ENCODE results near the gene ZMAT3.

The ZMAT3 gene

DNA sequence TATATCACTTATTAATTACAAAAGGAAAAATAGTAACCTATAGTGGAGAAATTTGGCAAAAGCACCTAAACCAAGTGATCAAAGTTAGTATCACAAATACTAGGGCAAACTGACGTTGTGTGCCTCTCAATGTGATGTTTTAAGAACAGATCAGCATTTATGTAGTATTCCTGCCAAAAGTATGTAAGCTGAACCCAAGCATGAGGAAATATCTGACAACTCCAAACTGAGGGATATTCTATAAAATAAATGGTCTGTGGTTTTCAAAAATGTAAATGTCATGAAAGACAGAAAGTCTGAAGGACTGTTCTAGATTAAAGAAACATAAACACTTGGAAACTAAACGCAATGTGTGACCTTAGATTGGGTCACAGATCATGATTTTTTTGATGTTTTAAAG lies 42.3 kb upstream of the ZMAT3 start:
- CTCF ChIA-PET = no interaction called here
- H3K36me3 ChIP-seq (ENCODE audit: control insufficient read depth in 2 of 2, insufficient read depth in 1 of 2, low read length in 2 of 2) = no peaks in the 10 kb centered on the region
- no peak overlapping the region for H3K4me3 ChIP-seq (ENCODE audit: low read depth, low read length)
- no peak overlapping the region for H3K27ac ChIP-seq (ENCODE audit: extremely low read depth, low read depth, low read length)
- TF ChIP-seq ZNF548 (tag by site-specific recombination; IDR thresholded peaks at IDR 0.05) (no peak), ZNF530 (tag by site-specific recombination; IDR thresholded peaks at IDR 0.05; ENCODE audit: low read depth) (no peak)
- H3K9me3 ChIP-seq (ENCODE audit: control insufficient read depth, insufficient read depth, low read depth, low read length) = no peaks in the 10 kb centered on the region
- H3K4me1 ChIP-seq (ENCODE audit: control insufficient read depth, insufficient read depth, low read length) = no peaks in the 10 kb centered on the region
- POLR2A ChIA-PET = no interaction called here

DNA sequence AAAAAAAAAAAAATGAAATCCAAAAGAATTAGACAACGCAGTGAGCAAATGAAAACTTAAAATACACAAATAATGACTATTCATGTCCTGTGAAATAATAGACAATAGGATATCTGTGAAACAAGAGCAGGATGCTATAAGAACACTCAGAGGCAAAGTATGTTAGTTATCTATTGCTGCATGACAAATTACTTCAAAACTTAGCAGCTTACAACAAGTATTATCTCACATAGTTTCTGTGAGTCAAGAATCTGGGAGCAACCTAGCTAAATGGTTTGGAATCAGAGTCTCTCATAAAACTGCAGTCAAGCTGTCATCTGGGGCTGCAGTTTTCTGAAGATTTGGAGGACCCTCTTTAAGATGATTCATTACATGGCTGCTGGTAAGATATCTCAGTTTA lies 36.5 kb upstream of the ZMAT3 start:
- CTCF ChIA-PET = interaction anchor here (0.8 to 1.8 kb wide), 2 partner anchors 38 to 92 kb away, joined by 3 to 7 read pairs; no protein-coding TSS in a partner anchor
- TF ChIP-seq ZNF19 (tag by site-specific recombination; IDR thresholded peaks at IDR 0.05; ENCODE audit: low read depth) (no peak), ZNF558 (tag by site-specific recombination; IDR thresholded peaks at IDR 0.05) (no peak), ZNF248 (tag by site-specific recombination; IDR thresholded peaks at IDR 0.05) (no peak), ZNF677 (tag by site-specific recombination; IDR thresholded peaks at IDR 0.05) (no peak), ZBTB21 (tag by site-specific recombination; IDR thresholded peaks at IDR 0.05) (no peak), ZBTB48 (tag by site-specific recombination; IDR thresholded peaks at IDR 0.05) (no peak), ZFP37 (tag by site-specific recombination; IDR thresholded peaks at IDR 0.05) (no peak)
- TF ChIP-seq, protein P1, sequence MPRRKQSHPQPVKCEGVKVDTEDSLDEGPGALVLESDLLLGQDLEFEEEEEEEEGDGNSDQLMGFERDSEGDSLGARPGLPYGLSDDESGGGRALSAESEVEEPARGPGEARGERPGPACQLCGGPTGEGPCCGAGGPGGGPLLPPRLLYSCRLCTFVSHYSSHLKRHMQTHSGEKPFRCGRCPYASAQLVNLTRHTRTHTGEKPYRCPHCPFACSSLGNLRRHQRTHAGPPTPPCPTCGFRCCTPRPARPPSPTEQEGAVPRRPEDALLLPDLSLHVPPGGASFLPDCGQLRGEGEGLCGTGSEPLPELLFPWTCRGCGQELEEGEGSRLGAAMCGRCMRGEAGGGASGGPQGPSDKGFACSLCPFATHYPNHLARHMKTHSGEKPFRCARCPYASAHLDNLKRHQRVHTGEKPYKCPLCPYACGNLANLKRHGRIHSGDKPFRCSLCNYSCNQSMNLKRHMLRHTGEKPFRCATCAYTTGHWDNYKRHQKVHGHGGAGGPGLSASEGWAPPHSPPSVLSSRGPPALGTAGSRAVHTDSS (tag by site-specific recombination; IDR thresholded peaks at IDR 0.05) = no peak
- no peaks in the 10 kb centered on the region for H3K4me1 ChIP-seq (ENCODE audit: control insufficient read depth, insufficient read depth, low read length)
- no peak overlapping the region for H3K27ac ChIP-seq (ENCODE audit: extremely low read depth, low read depth, low read length)
- POLR2A ChIA-PET = no interaction called here
- no peak overlapping the region for H3K4me3 ChIP-seq (ENCODE audit: low read depth, low read length)
- H3K9me3 ChIP-seq (ENCODE audit: control insufficient read depth, insufficient read depth, low read depth, low read length) = no peaks in the 10 kb centered on the region
- H3K36me3 ChIP-seq (ENCODE audit: control insufficient read depth in 2 of 2, insufficient read depth in 1 of 2, low read length in 2 of 2) = no peaks in the 10 kb centered on the region

DNA sequence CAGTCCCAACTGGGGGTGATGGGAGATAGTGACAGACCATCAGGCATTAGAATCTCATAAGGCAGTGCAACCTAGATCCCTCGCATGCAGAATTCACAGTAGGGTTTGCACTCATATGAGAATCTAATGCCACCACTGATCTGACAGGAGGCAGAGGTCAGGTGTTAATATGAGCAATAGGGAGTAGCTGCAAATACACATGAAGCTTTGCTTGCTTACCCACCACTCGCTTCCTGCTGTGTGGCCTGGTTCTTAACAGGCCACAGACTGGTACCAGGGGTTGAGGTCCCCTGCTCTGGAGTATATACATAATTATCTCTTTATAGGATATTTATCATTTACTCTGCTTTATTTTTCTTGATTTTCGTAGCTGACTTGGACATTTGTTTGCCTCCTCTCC lies 36.0 kb upstream of the ZMAT3 start:
- H3K4me3 ChIP-seq (ENCODE audit: low read depth, low read length) = no peak overlapping the region
- H3K4me1 ChIP-seq (ENCODE audit: control insufficient read depth, insufficient read depth, low read length) = no peaks in the 10 kb centered on the region
- no peaks in the 10 kb centered on the region for H3K36me3 ChIP-seq (ENCODE audit: control insufficient read depth in 2 of 2, insufficient read depth in 1 of 2, low read length in 2 of 2)
- H3K9me3 ChIP-seq (ENCODE audit: control insufficient read depth, insufficient read depth, low read depth, low read length) = no peaks in the 10 kb centered on the region
- CTCF ChIA-PET = interaction anchor here (0.6 to 1.8 kb wide), 4 partner anchors 38 to 207 kb away, joined by 3 to 7 read pairs (median 3); no protein-coding TSS in a partner anchor
- POLR2A ChIA-PET = no interaction called here
- H3K27ac ChIP-seq (ENCODE audit: extremely low read depth, low read depth, low read length) = no peak overlapping the region
- TF ChIP-seq ZNF140 (tag by site-specific recombination; IDR thresholded peaks at IDR 0.05) (no peak), ZFP41 (tag by site-specific recombination; IDR thresholded peaks at IDR 0.05; ENCODE audit: borderline replicate concordance) (no peak), ZBTB20 (tag by site-specific recombination; IDR thresholded peaks at IDR 0.05) (no peak), ZNF155 (tag by site-specific recombination; IDR thresholded peaks at IDR 0.05) (no peak), ZNF560 (tag by site-specific recombination; IDR thresholded peaks at IDR 0.05; ENCODE audit: borderline replicate concordance) (no peak), SALL2 (tag by site-specific recombination; IDR thresholded peaks at IDR 0.05; ENCODE audit: borderline replicate concordance) (no peak), ZNF701 (tag by site-specific recombination; IDR thresholded peaks at IDR 0.05) (no peak)
- TF ChIP-seq, protein P2, sequence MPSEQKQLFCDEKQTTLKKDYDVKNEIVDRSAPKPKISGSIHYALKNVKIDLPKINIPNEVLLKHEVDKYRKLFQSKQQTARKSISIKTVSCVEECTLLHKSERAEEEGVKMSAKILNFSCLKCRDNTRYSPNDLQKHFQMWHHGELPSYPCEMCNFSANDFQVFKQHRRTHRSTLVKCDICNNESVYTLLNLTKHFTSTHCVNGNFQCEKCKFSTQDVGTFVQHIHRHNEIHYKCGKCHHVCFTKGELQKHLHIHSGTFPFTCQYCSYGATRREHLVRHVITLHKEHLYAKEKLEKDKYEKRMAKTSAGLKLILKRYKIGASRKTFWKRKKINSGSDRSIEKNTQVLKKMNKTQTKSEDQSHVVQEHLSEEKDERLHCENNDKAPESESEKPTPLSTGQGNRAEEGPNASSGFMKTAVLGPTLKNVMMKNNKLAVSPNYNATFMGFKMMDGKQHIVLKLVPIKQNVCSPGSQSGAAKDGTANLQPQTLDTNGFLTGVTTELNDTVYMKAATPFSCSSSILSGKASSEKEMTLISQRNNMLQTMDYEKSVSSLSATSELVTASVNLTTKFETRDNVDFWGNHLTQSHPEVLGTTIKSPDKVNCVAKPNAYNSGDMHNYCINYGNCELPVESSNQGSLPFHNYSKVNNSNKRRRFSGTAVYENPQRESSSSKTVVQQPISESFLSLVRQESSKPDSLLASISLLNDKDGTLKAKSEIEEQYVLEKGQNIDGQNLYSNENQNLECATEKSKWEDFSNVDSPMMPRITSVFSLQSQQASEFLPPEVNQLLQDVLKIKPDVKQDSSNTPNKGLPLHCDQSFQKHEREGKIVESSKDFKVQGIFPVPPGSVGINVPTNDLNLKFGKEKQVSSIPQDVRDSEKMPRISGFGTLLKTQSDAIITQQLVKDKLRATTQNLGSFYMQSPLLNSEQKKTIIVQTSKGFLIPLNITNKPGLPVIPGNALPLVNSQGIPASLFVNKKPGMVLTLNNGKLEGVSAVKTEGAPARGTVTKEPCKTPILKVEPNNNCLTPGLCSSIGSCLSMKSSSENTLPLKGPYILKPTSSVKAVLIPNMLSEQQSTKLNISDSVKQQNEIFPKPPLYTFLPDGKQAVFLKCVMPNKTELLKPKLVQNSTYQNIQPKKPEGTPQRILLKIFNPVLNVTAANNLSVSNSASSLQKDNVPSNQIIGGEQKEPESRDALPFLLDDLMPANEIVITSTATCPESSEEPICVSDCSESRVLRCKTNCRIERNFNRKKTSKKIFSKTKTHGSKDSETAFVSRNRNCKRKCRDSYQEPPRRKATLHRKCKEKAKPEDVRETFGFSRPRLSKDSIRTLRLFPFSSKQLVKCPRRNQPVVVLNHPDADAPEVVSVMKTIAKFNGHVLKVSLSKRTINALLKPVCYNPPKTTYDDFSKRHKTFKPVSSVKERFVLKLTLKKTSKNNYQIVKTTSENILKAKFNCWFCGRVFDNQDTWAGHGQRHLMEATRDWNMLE (tag by site-specific recombination; conservative IDR thresholded peaks at IDR 0.05; ENCODE audit: low read depth) = no peak

All from HEK293 (cell line).